GM18502 (cell line): Measurements from ENCODE around the gene TBC1D22A.
"Not testable (repeated sequence)": the region's sequence is repeated elsewhere in the genome, so short reads cannot be mapped to it uniquely, and the experiment has no call there.

ENCODE experiments used
- ATAC-seq: cut with Tn5 transposase; IDR thresholded peaks from one replicate; pipeline ENCODE4 v1.9.1; 2021; ENCODE audit warnings: mild to moderate bottlenecking; ENCODE audit not compliant: unreplicated experiment, poor library complexity

Gene TBC1D22A

DNA sequence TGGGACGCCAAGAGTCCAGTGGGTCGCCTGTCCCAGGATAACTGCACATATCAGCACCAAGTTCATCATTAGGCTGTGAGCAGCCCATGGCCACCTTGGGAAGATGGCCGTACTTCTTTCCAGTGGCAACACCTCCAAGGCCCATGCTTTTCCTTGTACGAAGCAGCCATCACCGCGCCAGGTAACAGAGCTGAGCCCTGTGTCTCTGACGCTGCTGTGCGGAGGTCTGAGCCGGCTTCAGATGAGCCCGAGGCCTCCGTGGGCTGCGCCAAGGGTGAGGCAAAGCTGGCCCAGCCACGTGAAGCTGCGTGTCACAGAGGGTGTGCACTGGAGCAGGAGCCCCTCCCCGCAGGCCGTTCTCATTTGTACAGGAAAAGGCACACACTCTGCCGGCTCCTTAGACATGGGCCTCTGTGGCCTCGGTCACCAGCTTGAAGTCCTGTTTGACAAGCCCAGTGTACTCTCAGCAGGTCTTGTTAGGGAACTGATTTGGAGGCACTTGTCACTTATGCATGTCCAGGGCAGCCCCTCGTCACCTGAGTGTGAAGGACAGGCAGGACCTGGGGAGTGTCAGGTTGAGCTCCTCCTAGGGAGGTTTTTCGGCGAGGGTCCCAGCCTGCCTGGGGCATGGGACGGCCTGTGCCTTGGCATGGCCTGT, 401.5 kb downstream of the TBC1D22A start:
- no peak for ATAC-seq

DNA sequence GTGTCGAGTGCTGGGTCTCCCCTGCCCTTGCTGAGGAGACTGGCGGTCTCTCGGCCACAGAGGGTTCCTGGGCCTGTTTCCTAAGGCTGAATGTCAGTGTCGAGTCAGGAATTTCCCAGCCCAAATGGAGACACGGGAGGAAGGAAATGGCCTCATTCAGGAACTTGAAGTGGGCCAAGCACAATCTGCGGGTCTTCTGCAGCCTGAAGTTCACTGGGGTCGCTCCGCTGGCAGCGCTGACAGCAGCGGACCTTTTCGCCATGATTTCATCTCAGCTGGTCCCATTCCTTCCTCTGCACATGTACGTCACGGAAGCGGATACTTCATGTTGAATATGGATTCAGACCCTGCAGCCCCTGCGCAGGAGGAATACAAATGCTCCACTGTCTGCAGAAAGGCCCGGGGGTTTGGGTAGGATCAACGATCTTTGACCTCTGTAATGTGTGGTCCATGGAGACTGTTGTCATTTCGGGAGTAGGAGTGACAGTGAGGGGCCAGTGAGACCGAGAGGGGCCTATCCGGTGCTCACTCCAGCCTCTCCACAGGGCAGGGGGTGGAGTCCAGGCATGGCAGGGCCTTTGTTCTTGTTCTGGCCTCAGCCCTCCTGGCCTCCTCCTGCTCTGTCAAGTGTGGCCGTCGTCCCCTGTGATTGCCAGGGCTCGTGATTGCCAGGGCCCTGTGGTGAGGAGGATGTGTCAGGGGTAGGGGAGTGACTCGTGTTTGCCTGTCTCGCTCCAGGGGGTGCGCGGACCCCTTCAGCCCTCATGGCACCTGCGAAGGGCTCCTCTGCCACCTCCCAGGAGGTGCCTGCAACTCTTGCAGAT, 402.3 kb downstream of the TBC1D22A start:
- ATAC-seq = no peak

DNA sequence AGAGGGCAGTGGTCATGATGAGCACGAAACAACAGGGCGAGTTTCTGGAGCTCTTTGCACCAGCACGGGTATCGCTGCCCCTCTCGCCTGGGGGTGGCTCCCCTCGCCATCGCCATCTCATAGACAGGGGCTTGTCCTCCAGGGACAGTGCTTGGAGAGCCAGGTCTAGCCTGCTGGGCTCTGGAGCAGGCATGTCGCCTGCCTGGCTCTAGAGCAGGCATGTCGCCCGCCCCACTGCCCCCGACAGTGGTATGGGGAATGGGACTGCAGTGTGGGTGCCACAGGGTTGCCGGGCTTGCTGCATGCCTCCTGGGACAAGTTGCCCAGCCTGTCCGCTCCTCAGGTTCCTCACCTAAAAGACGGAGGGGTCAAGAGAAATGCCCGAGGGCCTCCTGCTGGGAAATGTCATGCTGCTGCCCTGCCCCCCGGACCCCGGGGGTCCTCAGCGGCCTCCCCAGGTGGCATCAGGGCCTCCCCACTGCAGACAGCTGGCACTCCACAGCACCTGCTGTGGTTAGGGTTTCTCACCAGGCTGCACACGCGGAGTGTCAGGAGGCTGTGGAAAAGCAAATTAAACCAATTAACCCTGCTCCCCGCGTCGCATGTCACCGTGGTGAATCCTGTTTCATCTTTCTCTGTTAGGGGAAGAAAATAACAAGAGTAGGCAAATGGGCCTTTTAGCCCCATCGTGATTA, 403.0 kb downstream of the TBC1D22A start:
- no peak for ATAC-seq

DNA sequence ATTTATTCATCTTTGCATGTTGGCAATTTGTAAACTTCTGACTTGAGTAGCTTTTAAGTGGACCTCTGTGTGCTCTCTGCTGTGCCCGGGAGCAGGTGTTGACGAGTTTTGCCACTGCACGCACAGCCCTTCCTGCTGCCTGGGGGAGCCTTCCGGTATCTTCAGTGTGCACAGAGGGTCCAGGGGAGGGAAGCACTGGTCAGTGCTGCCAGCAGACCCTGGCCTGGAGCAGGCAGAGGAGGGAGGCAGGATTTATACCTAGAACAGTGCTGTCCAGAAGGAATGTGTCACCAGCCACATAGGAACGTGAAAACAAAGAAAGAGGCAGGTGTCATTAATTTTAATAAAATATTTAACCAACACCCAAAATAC, 403.6 kb downstream of the TBC1D22A start:
- no peak for ATAC-seq

DNA sequence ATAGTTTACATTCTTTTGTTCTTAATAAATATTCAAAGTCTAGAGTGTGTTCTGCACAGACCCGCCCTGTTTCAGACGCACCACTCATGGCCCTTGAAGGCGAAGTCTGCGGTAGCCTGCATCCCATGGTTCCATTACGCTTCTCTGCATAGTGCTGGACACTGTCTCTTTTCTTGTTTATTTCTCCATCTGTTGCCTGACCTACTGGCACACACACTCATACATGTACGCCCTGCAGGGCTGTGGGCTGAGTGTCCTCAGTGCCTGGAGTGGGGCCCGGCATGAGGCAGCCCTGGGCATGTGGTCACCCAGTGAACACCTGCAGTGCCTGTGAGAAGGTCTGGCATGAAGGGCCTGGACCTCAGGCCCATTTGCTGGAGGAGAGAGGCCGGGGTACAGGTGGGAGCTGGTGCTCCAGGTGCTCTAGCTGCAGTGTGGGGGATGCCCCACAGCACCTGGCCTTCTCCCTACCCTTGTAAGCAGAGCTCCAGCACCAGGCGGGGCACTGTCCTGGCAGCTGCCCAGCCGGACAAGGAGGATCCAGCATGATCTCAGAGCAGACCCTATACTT, 404.1 kb downstream of the TBC1D22A start:
- no peak for ATAC-seq

DNA sequence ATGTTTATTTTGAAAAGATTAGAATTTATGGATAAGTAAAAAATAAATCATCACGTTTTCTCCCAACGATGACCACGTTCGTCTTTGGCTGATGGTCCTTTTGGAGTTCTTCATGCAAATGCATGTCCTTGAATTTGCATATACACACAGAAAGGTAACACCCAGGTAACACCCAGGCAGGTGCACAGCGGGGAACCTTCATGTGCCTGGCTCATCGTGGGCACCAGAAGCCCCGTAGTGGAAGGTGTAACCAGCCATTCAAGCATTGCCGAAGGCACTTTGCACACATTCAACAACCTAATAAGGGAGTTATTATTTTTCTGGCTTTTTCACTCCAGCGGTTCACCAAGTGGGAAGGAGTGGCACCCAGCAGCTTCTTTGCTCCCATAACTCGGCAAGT, 404.6 kb downstream of the TBC1D22A start:
- ATAC-seq = no peak

DNA sequence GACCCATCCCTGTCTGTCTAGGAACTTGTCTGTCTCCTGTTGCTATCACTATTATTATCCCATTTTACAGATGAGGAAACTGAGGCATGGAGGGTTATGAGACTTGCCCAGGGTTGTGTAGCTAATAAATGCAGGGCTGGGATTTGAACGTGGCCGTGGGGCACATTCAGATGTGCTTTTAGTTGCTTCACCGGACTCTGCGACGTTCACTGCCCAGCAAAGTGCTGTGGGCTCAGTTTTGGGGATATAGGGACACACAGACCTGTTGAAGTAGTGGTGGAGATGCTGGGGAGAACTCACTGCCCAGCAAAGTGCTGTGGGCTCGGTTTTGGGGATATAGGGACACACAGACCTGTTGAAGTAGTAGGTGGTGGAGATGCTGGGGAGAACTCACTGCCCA, 405.5 kb downstream of the TBC1D22A start:
- ATAC-seq = not testable (repeated sequence)

DNA sequence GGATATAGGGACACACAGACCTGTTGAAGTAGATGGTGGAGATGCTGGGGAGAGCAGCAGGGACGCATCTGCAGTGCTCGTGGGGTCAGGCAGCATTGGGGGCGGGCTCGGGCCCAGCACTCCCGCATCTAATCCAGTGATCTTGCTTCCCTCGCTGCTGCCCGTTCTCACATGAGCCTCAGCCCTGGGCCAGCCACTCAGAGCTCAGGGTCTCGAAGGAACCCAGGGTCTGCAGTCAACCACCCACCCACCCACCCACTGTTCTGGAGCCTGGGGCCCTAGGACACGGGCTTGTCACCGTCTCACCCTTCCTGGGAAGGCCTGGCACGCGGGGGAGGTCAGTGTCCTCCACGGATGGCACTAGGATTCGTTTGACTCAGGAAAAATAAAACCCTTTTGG, 406.0 kb downstream of the TBC1D22A start:
- ATAC-seq = no peak

DNA sequence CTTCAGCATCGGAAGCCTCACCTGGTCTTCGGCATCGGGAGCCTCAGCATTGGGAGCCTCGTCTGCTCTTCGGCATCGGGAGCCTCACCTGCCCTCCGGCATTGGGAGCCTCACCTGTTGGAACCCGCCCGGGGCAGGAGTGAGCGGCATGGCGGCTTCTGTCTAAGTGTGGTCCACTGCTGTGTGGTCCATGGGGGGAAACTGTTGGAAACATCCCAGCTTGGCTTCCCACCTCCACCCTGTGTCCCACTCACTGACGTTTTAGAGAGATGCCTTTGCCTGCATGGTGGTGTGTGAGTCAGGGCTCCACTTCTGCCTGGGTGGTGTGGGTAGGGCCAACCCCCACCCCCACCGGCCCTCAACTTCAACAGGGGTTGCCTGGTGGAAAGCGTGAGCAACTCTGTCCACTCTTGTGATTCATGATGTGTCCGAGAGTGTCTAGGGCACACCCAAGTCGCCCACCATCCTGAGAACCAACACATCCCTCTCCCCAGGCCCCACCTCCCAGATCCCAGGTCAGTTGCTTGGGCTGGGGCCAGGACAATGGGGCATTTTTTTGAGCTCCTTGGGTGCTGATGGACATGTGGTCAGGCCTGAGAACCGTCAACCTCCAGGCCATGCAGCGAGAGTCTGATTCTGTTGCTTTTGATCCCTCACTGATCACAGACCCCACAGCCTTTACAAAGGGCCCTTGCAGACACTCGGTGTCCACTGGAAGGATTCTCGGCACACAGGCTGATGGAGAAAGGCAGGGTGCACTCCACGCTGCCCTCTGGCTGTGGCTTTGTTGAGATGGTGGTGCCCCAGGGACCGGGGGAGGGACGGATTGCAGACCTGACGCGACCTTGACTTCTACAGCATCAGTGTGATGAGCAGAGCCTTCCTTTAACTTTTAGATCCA, 406.7 kb downstream of the TBC1D22A start:
- no peak for ATAC-seq

DNA sequence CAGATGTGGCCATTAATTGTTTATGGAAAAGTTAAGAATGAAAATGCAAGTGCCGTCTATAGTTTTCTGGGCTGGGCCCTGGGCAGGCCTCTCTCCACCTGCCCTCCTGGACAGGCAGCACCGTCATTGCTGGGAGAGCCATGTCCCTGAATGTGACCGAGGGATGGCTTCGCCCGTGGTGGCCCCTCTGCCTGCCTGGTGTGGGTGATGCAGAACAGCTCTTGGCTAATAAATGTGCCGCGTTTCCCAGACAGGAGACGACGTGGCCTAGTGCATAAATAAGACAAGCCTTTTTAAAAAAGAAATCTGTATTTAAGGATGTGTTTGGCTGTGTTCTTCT, 407.3 kb downstream of the TBC1D22A start:
- no peak for ATAC-seq

DNA sequence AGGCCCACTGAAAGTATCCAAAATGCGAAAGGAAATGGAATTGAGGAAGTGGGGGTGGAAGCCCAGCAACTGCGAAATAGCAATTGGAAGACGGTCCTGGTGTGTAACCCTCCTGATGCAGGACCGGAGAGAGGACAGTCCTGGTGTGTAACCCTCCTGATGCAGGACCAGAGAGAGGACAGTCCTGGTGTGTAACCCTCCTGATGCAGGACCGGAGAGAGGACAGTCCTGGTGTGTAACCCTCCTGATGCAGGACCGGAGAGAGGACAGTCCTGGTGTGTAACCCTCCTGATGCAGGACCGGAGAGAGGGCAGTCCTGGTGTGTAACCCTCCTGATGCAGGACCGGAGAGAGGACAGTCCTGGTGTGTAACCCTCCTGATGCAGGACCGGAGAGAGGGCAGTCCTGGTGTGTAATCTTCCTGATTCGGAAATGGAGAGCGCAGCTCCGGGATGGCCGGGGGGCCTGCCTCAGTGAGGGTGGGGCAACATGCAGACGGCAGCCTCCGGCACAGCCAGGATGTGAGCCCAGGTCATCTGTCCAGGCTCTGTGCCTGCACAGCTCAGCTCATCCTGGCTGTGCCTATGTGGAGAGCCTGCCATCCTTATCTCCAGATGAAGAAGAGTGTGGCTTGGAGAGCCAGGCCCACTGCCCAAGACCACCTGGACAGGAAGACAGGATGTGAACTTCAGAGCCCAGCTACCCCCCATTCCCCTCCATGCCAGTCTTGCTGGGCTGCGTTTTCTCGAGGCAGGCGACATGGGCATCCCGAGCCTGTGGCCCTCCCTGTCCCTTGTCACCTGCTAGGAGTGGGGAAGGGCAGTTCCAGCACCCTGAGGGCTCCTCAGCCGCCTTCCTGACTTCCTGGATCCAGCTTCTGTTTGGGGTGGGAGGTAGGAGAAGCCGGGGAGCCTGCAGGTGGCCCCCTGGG, 408.3 kb downstream of the TBC1D22A start:
- ATAC-seq = not testable (repeated sequence)

DNA sequence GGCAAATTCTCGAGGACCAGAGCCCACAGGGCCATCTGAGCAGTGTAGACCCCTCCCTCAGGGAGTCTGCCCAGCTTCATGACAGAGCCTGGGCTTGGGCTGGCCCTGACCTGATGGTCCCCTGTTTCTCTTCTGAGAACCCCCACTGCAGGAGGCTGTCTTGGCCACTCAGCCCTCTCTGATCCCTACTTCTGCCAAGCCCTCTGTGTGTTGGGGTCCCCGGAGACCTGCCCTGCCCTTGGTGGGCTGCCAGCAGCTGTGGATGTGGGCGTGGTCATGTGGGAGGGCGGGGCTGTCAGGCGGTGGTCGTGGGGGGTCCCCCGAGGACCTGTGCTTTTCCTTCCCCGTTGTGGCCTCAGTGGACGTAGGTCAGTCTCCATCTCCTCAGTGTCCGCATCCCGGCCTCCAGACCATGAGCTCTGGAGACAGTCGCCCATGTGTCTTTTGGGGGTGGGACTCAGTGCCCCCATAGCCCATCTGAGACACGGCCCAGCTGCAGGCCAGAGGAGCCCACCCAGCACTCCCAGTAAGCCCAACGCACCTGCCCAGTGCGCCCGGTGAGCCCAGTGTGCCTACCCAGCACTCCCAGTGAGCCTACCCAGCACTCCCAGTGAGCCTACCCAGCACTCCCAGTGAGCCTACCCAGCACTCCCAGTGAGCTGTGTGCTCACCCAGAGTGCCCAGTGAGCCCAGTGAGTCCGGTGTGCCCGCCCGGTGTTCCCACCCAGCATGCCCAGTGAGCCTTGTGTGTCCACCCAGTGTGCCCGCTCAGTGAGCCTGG, 409.2 kb downstream of the TBC1D22A start:
- no peak for ATAC-seq

DNA sequence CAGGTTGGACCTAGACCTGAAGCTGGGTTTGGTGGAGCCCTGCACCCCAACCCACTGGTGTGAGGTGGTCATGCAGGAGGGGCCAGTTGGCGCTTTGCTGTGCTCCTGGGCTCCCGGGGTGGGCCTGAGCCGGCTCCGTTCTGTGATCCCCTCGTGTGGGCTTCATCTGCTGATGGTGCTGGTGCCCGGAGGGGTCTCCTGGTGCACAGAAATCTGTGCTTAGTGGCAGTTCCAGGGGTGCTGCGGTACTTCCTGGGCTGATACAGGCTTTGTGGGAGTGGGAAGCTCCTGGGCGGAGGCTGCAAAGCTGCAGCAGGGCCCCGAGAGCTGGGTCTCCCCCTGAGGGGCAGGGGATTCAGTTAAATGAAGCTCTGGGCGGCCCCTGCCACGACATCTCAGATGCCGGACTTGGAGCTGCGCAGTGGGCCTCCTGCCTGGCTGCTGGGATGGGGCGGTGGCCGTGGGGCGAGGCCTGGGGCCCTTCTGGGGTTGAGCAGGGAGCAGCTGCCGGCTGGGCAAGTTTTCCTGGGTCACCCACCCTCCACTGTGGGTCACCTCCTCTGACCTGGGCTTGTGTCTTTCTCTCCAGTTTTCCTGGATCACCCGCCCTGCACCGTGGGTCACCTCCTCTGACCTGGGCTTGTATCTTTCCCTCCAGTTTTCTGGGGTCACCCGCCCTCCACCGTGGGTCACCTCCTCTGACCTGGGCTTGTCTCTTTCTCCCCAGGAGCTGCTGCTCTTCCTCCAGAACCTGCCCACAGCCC, 410.5 kb downstream of the TBC1D22A start:
- no peak for ATAC-seq

DNA sequence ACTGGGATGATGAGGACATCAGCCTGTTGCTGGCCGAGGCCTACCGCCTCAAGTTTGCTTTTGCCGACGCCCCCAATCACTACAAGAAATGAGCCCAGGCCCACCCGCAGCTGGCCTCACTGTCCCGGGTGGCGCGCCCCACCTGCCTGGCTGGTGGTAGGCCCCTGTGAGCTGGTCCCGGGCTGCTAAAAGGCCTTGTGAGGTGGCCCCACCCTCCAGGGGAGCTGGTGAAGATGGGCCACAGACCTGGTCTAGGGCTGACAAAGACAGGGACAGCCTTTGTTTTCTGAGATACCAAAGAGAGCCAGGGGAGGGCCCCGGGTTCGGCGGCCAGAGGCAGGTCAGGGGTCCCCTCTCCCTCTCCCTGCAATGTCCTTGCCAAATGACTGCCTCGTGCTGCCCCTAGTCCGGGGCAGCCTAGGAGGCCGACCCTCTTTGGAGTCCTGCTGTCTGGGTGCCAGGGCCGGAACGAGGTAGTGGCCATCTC, 411.1 kb downstream of the TBC1D22A start:
- ATAC-seq = no peak

DNA sequence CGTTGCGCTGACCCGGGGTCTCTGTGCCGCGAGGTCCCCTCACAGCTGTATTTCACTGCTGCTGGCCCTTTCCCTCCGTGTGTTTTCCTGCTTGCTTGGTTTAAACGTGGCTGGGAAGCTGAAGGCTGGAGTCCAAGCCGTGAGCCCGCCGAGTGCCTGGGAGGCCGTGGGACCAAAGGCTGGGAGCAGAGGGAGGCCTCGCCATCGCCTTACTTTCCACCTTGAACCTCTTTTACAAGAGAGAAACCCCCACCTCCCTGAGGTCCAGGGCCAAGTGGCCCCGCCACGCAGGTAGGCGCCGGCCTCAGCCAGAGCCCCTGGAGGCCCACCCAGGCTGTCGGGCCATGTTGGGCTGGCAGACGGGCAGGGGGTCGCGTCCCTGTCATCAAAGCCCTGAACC, 411.6 kb downstream of the TBC1D22A start:
- ATAC-seq = no peak

DNA sequence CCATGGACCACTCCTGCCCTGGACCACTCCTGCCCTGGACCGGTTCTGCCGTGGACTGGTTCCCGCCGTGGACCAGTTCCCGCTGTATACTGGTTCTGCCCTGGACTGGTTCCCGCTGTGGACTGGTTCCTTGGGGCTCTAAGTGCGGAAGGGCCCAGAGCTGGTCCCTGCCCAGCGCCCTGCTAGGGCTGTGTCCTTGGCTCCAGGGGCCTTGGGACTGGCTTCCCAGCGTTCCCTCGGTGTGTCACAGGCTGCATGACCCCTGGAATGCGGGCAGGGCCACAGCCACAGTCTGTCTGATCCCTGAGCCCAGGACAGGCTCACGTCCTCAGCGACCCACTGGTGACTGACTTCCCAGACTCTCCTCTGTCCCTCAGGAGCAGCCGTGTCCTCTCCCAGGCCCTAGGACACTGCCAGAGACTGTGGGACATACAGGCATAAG, 412.2 kb downstream of the TBC1D22A start:
- no peak for ATAC-seq
